ENCODE measurements around the gene SLC22A14.

GRCh38 chr3:38346587-38347410, 64.7 kb downstream of the SLC22A14 start, which contains the start of gene XYLB:
- TF ChIP-seq CTCF (IDR thresholded peaks at IDR 0.05) = peak; percentile 85 to 91 (median 87)
- peak; percentile 85 for TF ChIP-seq POLR2A (IDR thresholded peaks at IDR 0.05)
